GM20000 (cell line): Measurements from ENCODE around the gene SRD5A2.

ENCODE experiments used
- DNase-seq: peaks from one replicate; pipeline ENCODE4 v3.0.0; 2012; ENCODE audit warnings: low spot score
- TF ChIP-seq, protein P1 (sequence below): IDR thresholded peaks from 2 replicates; pipeline ENCODE4 v1.5.1; 2012; ENCODE audit warnings: mild to moderate bottlenecking, control low read depth; ENCODE audit errors: extremely low read depth, missing control alignments

The SRD5A2 gene

DNA sequence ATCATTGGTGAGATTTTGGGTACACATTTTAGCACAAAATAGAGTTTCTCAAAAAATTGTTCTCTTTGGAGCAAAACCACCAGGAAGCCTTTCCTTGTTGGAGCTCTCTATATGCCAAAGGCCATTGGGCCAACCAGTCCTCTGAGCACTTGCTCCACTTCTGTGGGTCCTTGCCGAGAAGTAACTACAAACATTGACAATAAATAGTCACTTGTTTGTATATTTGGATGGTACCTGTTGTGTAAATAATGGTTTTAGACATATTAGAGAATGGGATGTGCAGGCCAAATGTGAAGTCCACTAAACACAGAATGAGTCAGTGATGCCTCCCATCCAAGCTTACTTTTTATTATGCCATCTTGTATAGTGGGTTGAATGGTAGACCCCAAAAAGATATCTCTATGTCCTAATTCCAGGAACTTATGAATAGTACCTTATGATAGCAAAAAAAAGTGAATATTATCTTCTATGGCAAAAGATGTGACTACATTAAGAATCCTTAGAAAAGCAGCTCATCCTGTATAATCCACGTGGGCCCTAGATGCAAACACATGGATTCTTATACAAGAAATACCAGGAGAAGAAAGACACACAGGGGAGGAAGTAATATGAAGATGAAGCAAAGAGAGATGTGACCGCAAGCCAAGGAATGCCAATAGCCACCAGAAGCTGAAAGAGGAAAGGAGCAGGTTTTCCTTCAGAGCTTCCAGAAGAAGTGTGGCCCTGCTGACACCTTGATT, 24.6 kb downstream of the SRD5A2 start:
- DNase-seq, result no peak
- TF ChIP-seq, protein P1, sequence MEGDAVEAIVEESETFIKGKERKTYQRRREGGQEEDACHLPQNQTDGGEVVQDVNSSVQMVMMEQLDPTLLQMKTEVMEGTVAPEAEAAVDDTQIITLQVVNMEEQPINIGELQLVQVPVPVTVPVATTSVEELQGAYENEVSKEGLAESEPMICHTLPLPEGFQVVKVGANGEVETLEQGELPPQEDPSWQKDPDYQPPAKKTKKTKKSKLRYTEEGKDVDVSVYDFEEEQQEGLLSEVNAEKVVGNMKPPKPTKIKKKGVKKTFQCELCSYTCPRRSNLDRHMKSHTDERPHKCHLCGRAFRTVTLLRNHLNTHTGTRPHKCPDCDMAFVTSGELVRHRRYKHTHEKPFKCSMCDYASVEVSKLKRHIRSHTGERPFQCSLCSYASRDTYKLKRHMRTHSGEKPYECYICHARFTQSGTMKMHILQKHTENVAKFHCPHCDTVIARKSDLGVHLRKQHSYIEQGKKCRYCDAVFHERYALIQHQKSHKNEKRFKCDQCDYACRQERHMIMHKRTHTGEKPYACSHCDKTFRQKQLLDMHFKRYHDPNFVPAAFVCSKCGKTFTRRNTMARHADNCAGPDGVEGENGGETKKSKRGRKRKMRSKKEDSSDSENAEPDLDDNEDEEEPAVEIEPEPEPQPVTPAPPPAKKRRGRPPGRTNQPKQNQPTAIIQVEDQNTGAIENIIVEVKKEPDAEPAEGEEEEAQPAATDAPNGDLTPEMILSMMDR, result no peak

DNA sequence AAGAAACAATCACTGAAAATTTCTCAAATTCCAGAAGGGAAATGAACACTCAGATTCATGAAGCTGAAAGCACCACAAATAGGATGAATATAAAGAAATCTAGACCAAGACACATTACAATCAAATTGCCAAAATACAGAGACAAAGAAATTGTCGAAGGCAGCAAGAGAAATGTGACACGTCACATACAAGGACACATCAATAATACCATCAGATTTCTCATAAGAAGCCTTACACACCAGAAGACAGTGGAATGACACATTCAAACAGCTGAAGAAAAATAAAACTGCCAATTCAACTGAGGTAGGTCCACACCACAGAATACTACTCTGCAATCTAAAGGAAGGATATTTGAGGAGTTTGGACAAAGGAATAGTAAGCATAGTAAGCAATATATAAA, 27.4 kb downstream of the SRD5A2 start:
- TF ChIP-seq, protein P1, result no peak
- DNase-seq, result no peak

DNA sequence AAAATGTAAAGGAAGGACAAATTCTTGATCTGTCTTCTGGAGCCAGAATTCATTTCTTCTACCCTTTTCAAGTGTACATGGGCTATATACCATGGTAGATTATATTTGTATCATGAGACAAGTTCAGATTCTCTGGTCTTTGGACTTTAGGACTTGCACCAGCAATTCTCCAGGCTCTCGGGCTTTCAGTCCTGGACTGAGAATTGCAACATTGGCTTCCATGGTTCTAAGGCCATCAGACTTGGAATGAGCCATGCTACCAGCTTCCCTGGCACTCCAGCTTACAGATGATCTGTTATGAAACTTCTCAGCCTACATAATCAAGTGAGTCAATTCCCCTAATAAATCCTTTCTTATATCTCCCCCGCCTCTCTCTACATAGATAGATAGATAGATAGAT, 33.3 kb downstream of the SRD5A2 start:
- TF ChIP-seq, protein P1, result no peak
- no peak for DNase-seq

DNA sequence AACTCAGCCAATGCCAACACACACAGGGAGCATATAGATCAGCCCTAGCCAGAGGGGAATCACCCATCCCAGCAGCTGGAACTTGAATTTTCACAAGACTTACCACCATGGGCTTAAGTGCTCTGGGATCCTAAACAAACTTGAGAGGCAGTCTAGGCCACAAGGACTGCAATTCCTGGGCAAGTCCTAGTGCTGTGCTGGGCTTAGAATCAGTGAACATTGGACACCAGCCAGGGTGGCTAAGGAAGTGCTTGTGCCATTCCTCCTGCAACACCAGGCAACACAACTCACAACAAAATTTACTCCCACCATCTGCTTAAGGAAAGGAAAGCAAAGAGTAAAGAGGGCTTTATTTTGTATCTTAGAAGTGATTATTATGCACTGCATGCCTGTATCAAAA, 38.9 kb downstream of the SRD5A2 start:
- TF ChIP-seq, protein P1, result no peak
- DNase-seq, result no peak

DNA sequence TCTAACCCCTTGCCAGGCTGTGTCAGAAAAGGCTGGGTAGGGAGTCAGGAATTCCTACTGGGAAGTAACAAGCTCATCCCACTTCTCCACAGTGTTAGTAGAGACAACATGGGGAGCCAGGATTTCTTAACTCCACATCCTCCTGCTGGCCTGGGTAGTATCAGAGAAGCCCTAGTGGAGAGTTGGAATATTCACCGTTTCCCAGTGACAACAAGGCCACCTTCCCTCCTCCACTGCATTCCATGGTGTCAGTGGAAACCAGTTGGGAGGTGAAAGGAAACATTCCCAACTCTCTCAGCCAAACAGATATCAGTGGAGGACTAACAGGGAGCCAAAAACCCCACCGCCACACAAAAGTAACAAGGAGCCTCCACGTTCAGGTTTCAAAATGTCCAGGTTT, 41.2 kb downstream of the SRD5A2 start:
- TF ChIP-seq, protein P1, result no peak

DNA sequence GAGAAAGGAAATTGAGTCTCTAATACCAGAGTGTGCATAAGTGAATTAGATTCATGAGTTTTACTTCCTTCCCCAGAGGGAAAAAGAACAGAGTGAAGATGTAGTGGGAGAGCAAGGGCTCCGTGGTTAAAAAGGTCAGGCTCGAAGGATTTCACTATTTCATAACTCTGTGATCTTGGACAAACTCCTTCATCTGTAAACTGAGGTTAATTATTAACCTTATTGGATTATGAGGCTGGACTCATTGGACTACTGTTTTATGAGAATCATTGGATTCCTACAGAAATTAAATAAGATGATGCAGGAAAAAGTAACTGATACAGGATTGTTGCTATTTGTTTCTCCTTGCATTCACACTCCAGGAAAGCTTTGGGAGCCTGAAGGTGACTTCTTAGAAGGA, 45.0 kb downstream of the SRD5A2 start:
- DNase-seq, result no peak
- TF ChIP-seq, protein P1, result no peak

More for the DNA sequence above, 41.2 kb downstream of the SRD5A2 start:
- no peak for DNase-seq

DNA sequence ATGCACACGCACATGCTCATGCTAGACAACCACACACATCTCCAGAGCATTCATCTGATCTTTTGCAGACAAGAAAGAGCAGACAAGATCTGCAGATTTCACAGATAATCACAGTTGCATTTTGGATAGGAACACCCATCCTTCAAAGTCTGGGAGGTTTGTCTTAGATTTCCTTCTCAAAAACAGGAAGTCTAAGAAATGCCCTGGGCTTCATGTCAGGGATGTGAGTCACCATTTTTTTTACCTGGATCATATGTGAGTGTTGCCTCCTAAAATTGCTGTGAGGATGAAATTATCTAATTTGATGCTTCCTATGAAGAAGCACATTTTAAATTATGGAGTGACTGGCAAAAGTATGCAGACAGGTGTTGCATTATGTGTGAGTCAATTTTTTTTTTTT, 46.1 kb downstream of the SRD5A2 start:
- no peak for DNase-seq
- TF ChIP-seq, protein P1, result no peak
